Activated CD8-positive, alpha-beta memory T cell treated with anti-CD3 and anti-CD28 coated beads for 48 hours (primary cell): ENCODE data around the gene LRP8.

Experiments
- DNase-seq, 3 experiments: peaks; one replicate each; pipeline ENCODE4 v3.0.0-alpha.2; 2020; ENCODE audit warnings: low read depth in 2 of 3, low spot score in 2 of 3

Gene LRP8

DNA sequence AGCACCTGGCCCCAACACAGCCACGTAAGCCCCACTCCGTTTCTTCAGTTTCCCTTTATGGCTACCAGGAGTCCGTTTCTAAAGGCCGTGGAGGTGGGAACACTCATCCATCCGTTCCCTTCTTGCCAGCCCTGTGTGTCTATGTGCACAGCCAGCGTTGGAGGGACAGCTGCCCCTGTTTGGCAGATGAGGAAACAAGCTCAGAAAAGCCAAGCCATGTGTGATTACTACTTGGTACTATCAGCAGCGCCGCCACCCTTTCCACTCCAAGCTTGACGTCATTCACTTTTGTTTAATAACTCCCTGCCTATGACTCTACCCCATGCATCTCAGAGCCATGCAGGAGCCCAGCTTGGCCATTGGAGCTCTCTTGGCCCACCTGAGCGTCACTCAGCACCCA lies 3.5 kb downstream of the LRP8 start:
- DNase-seq: no peak

- no peak for DNase-seq
Measured at GRCh38 chr1:53323316-53323715, 4.6 kb downstream of the LRP8 start.

- DNase-seq: no peak
Measured at GRCh38 chr1:53321776-53322602, 5.9 kb downstream of the LRP8 start.

DNA sequence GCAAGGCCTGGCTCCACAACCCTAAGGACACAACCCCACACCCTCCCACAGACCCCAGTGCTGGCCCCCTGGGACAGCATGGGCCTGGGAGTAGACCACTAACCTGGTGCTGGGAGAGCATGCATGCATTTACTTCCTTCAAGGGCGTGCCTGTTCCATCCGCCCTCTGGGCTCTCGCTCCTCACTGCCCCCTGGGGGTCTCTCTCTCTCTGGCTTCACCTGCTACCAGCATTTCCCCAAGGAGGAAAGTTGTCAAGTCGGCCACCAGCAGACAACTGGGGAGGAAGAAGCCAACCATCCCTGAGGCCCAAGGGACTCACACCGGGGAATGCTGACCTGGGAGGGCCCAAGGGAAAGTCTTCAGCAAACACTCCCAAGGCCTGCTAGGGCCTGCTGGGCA lies 6.5 kb downstream of the LRP8 start:
- no peak for DNase-seq

DNA sequence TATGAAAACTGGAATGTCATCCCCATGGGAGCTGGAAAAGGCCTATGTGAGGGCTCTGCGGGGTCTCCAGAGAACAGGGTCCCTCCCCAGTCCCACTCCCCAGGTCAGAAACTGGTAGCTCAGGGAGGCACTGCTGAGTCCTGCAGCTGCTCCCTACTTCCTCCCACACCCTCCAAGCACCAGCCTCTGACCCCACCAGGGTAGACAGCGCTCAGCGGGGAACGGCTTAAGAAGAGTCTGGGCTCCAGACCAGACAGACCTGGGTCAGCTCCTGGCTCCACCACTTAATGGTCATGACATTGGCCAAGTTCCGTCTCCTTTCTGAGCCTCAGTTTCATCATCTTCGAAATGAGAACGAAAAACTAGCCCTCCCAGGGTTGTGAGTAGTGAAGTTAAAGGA lies 7.2 kb downstream of the LRP8 start:
- DNase-seq: no peak

- DNase-seq: no peak
Measured at GRCh38 chr1:53319296-53320101, 8.4 kb downstream of the LRP8 start.

- no peak for DNase-seq
Measured at GRCh38 chr1:53317646-53318539, 10.0 kb downstream of the LRP8 start.

DNA sequence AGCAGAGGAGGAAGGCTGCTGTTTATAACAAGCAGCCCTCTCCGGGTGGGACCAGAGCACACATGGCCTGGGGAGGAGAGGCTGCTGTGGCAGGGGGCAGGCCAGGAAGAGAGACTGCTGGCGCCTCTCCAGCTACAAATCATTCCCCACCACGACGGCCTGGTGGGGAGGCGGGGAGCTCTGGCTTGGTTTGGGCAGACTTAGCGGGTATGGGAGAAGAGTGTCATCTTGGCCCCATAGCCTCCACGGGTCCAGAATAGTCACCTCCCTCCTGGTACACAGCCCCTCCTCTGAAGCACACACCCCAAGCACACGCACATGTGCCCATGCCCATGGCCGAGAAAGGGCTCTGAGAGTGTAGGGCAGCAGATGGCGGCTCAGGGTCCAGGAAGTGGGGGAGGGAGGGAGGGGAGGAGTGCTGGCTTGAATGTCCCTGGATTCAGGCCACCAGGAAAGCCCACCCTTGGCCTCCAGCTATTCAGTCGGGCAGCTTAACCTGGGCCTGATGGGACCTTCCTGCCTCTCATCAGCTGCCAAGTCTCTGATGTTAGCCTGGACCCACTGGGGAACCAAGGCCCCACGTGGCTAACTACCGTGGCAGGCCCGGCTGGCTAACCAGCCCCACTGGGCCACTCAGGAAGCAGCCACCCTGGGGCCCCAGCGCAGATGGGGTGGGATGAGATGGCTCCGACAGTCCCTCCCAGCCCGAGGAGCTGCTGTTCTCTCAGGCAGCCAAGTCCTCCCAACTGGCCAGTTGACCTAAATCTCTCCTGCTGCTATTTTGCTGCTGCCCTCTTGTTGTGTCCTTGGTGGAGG lies 10.9 kb downstream of the LRP8 start:
- no peak for DNase-seq

DNA sequence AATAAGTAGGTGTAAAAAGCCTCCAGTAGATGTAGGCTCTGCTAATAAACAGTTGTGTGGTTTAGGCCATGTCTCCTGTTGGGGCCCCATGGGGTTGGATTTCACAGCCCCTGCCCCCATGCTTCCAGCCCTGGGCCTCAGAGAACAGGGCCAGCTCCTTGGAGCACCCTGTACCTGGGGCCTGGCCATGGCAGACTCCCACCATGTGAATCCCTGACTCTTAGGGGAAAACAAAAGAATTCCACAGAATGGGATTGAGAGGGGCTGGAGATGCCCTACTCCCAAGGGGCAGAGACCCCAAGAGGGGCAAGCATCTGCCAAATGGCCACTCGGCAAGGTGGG lies 11.5 kb downstream of the LRP8 start:
- DNase-seq: no peak

GRCh38 chr1:53315456-53316423 lies 12.1 kb downstream of the LRP8 start:
- DNase-seq: no peak

GRCh38 chr1:53315046-53315445 lies 12.8 kb downstream of the LRP8 start:
- DNase-seq: no peak

- no peak for DNase-seq
Measured at GRCh38 chr1:53314606-53315005, 13.3 kb downstream of the LRP8 start.

- DNase-seq: no peak
Measured at GRCh38 chr1:53314096-53314495, 13.8 kb downstream of the LRP8 start.

GRCh38 chr1:53313556-53313955 lies 14.3 kb downstream of the LRP8 start:
- no peak for DNase-seq

GRCh38 chr1:53311702-53312305 lies 16.1 kb downstream of the LRP8 start:
- no peak for DNase-seq

GRCh38 chr1:53310847-53311681 lies 16.8 kb downstream of the LRP8 start:
- no peak for DNase-seq

- DNase-seq: no peak
Measured at GRCh38 chr1:53309802-53310201, 18.1 kb downstream of the LRP8 start.

DNA sequence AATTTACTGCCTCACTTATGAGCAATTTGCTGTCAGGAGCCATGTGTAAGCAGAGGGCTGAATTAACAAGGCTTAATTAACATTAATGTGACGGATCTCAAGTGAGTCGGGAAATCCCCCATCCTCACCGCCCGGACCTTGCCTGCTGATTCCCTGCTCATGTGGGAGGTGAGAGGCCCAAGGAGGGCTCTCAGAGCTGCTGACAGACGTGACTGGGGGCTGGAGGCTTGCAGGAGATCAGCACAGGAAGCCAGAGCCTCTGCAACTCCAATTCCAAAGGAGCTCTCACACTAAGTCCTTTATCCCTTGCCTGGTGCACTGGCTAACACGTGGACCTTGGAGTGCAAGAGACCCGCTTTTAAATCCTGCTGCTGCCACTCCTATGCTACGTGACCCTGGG lies 19.4 kb downstream of the LRP8 start:
- no peak for DNase-seq
